Left forelimb (tissue), 1 donor: Measurements from ENCODE around the gene ZSCAN22.

Source experiments
- DNase-seq: peaks from one replicate; pipeline ENCODE4 v3.0.0-alpha.2; 2018; ENCODE audit warnings: low spot score

The ZSCAN22 gene

GRCh38 chr19:58351990-58352755, 25.4 kb downstream of the ZSCAN22 start:
- DNase-seq: peak; percentile 50

- peak; percentile 59 for DNase-seq
These were observed 26.2 kb downstream of the ZSCAN22 start, which contains the start of gene A1BG for GRCh38 chr19:58352760-58353671. TSS of gene A1BG (minus strand) at chr19:58353492. CDS start at chr19:58353437, 55 bp downstream.

- no peak for DNase-seq
These were observed 27.1 kb downstream of the ZSCAN22 start for GRCh38 chr19:58353717-58354477.

DNA sequence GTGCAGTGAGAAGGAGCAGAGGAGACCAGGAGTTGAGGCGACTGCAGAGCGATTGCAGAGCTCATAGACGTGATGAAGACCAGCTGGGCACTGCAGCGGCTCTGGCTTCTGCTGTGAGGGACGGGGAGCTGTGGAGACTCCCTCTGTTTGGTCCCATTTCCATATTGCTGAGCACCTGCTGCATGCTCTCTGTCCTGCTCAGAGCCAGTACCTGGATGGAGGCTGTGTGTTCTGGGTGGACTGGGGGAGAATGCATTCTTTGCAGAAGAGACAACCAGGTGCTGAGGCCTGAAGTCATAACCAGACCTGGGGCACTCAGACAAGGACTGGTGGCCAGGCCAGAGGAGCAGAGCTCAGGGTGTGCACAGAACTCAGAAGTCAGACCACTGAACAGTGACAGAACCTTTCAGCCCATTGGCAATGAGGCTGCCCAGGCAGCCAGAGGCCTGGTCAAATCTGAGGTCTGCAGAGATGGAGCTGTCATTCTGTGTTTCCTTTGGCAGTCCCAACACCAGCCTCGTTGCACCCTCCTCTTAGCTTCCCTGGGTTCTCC, 27.8 kb downstream of the ZSCAN22 start:
- DNase-seq: no peak

DNA sequence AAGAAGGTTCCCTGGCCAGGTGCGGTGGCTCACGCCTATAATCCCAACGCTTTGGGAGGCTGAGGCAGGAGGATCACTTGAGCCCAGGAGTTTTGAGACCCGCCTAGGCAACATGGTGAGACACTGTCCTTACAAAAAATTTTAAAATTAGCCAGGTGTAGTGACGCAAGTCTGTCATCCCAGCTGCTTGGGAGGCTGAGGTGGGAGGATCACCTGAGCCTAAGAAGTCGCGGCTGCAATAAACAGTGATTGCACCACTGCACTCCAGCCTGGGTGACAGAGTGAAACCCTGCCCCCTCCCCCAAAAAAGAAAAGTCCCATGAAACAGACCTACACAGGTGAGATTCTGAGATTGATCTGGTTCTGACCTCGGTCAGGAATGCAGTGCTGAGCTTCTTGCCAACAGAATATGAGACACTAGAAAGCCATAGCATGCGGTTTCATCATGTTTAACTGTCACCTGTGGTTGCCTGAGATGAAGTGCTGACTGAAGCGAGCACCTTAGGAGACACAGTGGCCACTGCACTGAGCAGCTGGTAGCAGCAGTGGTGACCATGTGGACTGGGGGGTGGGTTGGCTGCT, 28.5 kb downstream of the ZSCAN22 start:
- DNase-seq: peak; percentile 48

DNA sequence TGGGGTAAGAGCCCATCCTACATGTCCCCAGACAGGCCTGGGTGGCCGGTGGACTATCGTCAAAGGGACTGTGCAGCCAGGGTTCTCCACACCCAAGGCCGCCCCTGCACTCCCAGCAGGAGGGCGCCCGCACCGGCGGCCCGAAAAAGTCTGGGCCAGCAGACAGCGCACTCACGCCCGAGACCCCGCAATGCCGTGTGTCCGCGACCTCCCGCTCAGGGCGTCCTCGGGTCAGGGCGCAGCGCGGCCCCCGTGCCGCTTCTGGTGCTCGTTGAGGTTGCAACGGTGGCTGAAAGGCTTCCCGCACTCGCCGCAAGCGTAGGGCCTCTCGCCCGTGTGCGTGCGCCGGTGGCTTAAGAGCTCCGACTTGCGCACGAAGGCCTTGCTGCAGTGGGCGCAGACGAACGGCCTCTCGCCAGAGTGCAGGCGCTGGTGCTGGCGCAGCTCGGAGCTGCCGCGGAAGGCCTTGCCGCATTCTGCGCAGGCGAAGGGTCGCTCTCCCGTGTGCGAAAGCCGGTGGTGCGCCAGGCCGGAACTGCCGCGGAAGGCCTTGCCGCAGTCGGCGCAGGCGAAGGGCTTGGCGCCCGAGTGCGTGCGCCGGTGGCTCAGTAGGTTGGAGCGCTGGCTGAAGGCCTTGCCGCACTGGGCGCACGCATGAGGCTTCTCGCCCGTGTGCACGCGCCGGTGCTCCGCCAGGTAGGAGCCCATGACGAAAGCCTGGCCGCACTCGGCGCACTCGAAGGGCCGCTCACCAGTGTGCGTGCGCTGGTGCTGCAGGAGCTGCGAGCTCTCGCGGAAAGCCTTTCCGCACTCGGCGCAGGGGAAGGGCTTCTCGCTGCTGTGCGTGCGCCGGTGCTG, 29.3 kb downstream of the ZSCAN22 start:
- DNase-seq: peak; percentile 72

DNA sequence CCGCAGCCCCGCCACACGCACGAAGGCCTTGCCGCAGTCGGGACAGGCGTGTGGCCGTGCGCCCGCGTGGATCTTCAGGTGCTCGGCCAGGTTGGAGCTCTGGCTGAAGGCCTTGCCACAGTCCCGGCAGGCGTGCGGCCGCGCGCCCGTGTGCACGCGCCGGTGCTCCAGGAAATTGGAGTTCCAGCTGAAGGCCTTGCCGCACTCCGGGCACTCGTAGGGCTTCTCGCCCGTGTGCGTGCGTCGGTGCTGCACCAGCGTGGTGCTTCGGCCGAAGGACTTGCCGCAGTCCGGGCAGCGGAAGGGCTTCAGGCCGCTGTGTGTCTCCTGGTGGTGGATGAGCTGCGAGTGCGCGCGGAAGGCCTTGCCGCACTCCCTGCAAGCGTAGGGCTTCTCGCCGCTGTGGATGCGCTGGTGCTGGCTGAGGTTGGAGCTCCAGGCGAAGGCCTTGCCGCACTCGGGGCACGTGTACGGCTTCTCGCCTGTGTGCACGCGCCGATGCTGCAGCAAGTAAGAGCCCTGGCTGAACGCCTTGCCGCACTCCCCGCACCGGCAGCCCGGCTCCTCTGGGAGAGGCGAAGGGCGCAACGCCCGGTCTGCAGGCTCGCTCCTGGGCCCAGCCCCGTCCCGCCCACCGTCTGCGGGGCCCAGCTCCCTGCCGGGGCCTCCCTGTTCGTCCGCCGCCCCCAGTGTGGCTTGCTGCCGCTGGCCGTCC, 30.1 kb downstream of the ZSCAN22 start:
- DNase-seq: peak; percentile 71

- peak; percentile 34 for DNase-seq
These were observed 30.8 kb downstream of the ZSCAN22 start for GRCh38 chr19:58357481-58358145.

GRCh38 chr19:58361900-58362271, 35.1 kb downstream of the ZSCAN22 start:
- DNase-seq: no peak

DNA sequence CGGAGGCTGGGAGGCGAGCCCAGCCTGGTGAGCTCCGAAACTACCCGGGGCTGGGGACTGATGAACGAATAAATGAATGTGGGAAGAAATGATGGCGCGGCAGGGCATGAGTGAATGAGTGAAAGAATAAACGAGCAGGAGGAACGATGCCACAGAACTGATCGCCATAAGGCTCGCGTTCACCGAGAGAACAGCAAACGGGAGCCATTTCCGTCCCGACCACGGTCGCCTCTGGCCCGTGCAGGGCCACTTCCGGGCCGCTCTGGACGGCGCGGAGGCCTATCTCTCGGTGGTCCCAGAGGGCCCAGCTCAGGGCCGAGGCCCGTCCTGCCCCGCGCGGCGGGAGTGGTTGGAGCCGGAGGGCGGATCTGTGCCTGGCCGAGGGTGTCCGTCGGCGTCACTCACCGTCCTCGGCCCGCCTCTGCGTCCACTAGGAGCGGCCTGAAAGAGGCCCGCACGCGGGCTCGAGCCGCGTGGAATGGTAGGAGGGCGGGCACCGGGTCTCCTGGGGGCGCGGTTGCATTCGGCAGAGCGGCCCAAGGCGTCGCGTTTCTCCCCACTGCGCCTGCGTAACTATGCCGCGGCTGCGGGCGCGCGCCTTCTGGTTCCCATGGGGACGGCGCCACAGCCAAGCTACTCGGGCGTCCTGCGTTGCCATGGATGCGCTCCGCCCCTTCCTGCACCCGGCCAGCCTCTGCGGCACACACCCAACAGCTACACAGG, 35.6 kb downstream of the ZSCAN22 start, which contains the start of gene ZNF497:
Gene ZNF497 (minus strand): TSS at position 480 of the 723 bp plus-strand sequence. CDS start 5,116 bp downstream, outside the sequence.
- peak; percentile 98 for DNase-seq

DNA sequence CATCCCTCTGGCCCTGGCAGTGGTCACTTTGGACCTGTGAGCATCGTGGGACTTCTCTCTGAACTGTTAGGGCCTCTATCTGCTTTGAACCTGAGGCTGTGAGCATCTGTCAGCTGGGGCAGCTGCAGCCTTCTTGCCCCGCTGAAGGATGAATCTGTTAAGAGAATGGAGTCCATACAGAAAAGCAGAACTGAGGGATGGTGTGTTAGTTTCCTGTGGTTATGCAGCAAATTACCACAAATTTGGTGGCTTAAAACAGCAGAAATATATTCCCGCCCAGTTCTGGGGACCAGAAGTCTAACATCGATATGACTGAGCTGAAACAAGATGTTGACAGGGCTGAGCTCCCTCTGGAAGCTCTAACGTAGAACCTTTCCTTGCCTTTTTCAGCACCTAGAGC, 37.4 kb downstream of the ZSCAN22 start:
- DNase-seq: peak; percentile 9

- DNase-seq: peak; percentile 36
These were observed 40.0 kb downstream of the ZSCAN22 start for GRCh38 chr19:58366585-58367430.

DNA sequence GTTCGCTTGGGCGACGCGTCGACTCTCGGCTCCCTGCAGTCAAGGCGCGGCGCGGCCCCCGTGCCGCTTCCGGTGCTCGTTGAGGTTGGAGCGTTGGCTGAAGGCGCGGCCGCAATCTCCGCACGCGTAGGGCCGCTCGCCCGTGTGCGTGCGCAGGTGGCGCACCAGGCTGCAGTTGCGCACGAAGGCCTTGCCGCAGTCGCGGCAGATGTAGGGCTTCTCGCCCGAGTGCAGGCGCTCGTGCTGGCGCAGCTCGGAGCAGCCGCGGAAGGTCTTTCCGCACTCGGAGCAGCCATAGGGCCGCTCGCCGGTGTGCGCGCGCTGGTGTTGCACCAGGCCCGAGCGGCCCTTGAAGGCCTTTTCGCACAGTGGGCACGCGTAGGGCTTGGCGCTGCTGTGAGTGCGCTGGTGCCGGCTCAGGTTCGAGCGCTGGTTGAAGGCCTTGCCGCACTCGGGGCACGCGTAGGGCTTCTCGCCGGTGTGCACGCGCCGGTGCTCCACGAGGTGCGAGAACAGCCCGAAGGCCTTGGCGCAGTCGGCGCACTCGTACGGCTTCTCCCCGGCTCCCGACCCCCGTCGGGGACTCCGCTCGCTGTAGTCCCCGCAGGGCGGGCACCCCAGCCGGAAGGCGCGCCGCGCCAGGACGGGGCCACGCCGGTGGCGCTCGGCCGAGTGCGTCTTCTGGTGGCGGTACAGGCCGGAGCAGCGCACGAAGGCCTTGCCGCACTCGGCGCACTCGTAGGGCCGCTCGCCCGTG, 41.1 kb downstream of the ZSCAN22 start:
- no peak for DNase-seq

DNA sequence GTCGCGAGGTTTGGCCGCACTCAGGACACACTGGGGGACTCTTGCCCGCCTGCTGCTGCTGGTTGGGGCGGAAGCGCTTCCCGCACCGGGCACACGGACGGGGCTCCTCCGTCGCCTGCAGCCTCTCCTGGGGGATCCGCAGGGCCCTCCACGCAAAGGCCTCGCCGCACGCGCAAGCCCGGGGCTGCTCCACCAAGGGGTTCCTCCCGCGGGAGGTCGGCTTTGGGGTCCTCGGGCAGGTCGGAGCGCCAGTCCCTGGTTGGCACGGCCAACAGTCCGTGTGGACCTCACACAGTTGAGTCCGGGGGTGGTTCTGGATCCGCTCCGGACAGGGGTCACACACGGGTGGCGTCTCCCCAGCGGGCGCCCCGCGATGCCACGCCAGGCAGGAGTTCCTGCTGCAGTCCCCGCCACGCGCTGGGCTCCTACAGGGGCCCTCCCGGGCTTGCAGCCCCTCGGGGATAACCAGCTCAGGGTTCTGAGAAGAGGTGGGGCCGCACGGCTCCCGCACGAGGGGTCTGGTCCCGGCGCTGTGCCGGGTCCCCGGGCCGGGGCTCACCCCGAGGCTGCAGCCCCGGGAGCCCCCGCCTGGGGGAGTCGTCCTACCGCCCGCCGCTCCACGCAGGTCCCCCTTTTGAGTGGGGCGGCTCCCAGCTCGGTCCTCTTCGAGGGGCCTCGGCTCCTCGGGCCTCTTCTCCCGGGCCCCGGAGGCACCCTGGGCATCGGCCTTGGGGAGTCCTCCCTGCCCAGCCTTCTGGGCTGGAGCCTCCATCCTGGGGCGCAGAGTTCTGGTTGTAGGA, 42.0 kb downstream of the ZSCAN22 start:
- peak; percentile 66 for DNase-seq

- no peak for DNase-seq
These were observed 45.7 kb downstream of the ZSCAN22 start for GRCh38 chr19:58372311-58373133.
